Ascending aorta (tissue), 2 donors: ENCODE measurements around the gene NFYA. TPM values are rescaled to one million over a fixed set of nuclear protein-coding genes. Genes with fewer than 3 reads are reported as not detected.
A peak's percentile ranks its signal among the peaks of the same experiment; 100 is the strongest.

Source experiments
- DNase-seq, 2 donors: peaks; one replicate each; pipeline ENCODE4 v3.0.0-alpha.2; 2019; ENCODE audit warnings: low spot score in 2 of 2
- H3K27ac ChIP-seq, 2 donors: fragments of 200-600 bp; sonication (generic); one replicate each; pipeline ENCODE4 v1.5.1; 2016 to 2017; ENCODE audit warnings: mild to moderate bottlenecking in 1 of 2
- H3K27me3 ChIP-seq: fragments of 200-600 bp; sonication (generic); one replicate; pipeline ENCODE4 v1.5.1; 2017
- H3K36me3 ChIP-seq, 2 donors: fragments of 200-600 bp; sonication (generic); one replicate each; pipeline ENCODE4 v1.5.1; 2016
- H3K4me1 ChIP-seq, 2 donors: fragments of 200-600 bp; sonication (generic); one replicate each; pipeline ENCODE4 v1.5.1; 2016 to 2017; ENCODE audit warnings: mild to moderate bottlenecking in 1 of 2
- H3K4me3 ChIP-seq, 2 donors: fragments of 200-600 bp; sonication (generic); one replicate each; pipeline ENCODE4 v1.5.1; 2016 to 2017; ENCODE audit warnings: mild to moderate bottlenecking in 1 of 2
- H3K9me3 ChIP-seq, 2 donors: fragments of 200-600 bp; sonication (generic); one replicate each; pipeline ENCODE4 v1.5.1; 2016
- CTCF ChIP-seq, 3 experiments: fragments of 200-600 bp in 2 of 3; fragments of 450-650 bp in 1 of 3; sonication (generic) in 2 of 3; IDR thresholded peaks; one replicate each; pipeline ENCODE4 v1.5.1; 2016 to 2019; ENCODE audit warnings: antibody characterized with exemption in 3 of 3, mild to moderate bottlenecking in 1 of 3, moderate library complexity in 1 of 3
- intact Hi-C: fragments of 100-400 bp; cut with DNase I; formaldehyde crosslinking; loops from one replicate; pipeline ENCODE4 v1.15.1; 2023
- total RNA-seq: library from RNA; depleted of rRNA; stranded (reverse); fragments of >200 nt; gene quantifications from one replicate; pipeline ENCODE4 v1.1.0, GENCODE V29; 2016

The NFYA gene
- total RNA-seq, result 10.4 TPM

GRCh38 chr6:41072836-41073202, at the start of gene NFYA:
NFYA (plus strand) TSS chr6:41072974; CDS start chr6:41079090, 6,116 bp downstream.
- intact Hi-C loops, result loop anchor here (2.0 to 10.0 kb wide), 9 partner anchors 176 to 1958 kb away; partner anchors contain the start of genes CCND3, SAYSD1, TFEB and TOMM6
- no peak for DNase-seq
- H3K36me3 ChIP-seq, result peaks cover 6 to 14% of the 10 kb centered on the region in 2 donors
- peak within 1 kb of the TSS; percentile 80 to 86 for H3K4me3 ChIP-seq
- no peaks in the 10 kb centered on the region for H3K27me3 ChIP-seq
- no peak for TF ChIP-seq CTCF (IDR thresholded peaks at IDR 0.05)
- H3K4me1 ChIP-seq, result peaks cover 10 to 27% of the 10 kb centered on the region in 2 donors
- H3K9me3 ChIP-seq, result no peaks in the 10 kb centered on the region
- peak within 1 kb of the TSS; percentile 98 to 100 for H3K27ac ChIP-seq

- intact Hi-C loops, result no loop called here
- Histone ChIP-seq H3K4me1 (peaks cover 0 to 6% of the 10 kb centered on the region in 2 donors), H3K27me3 (no peaks in the 10 kb centered on the region), H3K36me3 (no peaks in the 10 kb centered on the region), H3K4me3 (no peak overlapping the region), H3K27ac (no peak overlapping the region), H3K9me3 (no peaks in the 10 kb centered on the region)
- no peak for DNase-seq
- TF ChIP-seq CTCF (IDR thresholded peaks at IDR 0.05), result no peak
Measured at GRCh38 chr6:41023114-41023513, 49.7 kb upstream of the NFYA start.

- Histone ChIP-seq H3K36me3 (no peaks in the 10 kb centered on the region), H3K4me3 (no peak overlapping the region), H3K27me3 (no peaks in the 10 kb centered on the region), H3K27ac (no peak overlapping the region), H3K4me1 (peaks cover 0 to 12% of the 10 kb centered on the region in 2 donors), H3K9me3 (no peaks in the 10 kb centered on the region)
- DNase-seq, result no peak
- TF ChIP-seq CTCF (IDR thresholded peaks at IDR 0.05), result no peak
- intact Hi-C loops, result loop anchor here (5.0 kb wide), 2 partner anchors 129 to 1679 kb away; no protein-coding TSS in a partner anchor
Measured at GRCh38 chr6:41025966-41026530, 46.7 kb upstream of the NFYA start.

- no peaks in the 10 kb centered on the region for H3K36me3 ChIP-seq
Measured at GRCh38 chr6:41027241-41027640, 45.5 kb upstream of the NFYA start.

GRCh38 chr6:41027799-41028560, 44.8 kb upstream of the NFYA start:
- Histone ChIP-seq H3K27me3 (no peaks in the 10 kb centered on the region), H3K9me3 (no peaks in the 10 kb centered on the region), H3K36me3 (no peaks in the 10 kb centered on the region), H3K27ac (peak overlapping the region; percentile 42 to 56), H3K4me3 (peak overlapping the region; percentile 42 to 69), H3K4me1 (peaks cover 0 to 12% of the 10 kb centered on the region in 2 donors)
- TF ChIP-seq CTCF (IDR thresholded peaks at IDR 0.05), result peak; percentile 98 to 99 (median 99)
- peak; percentile 34 to 92 for DNase-seq
- intact Hi-C loops, result loop anchor here (1.0 to 5.0 kb wide), 5 partner anchors 22 to 1681 kb away; no protein-coding TSS in a partner anchor

More at GRCh38 chr6:41027241-41027640, 45.5 kb upstream of the NFYA start:
- intact Hi-C loops, result loop anchor here (5.0 kb wide), 2 partner anchors 130 to 1680 kb away; no protein-coding TSS in a partner anchor
- Histone ChIP-seq H3K27ac (no peak overlapping the region), H3K4me3 (peak overlapping the region; percentile 42 to 69), H3K27me3 (no peaks in the 10 kb centered on the region), H3K9me3 (no peaks in the 10 kb centered on the region), H3K4me1 (peaks cover 0 to 12% of the 10 kb centered on the region in 2 donors)
- no peak for TF ChIP-seq CTCF (IDR thresholded peaks at IDR 0.05)
- DNase-seq, result no peak
